HEK293 (cell line): Measurements from ENCODE around the gene GABPB1.

Source experiments
- CTCF ChIA-PET: fragments of 350-600 bp; formaldehyde crosslinking; extraction: SDS; loops from one replicate; lab custom pipeline; 2021; ENCODE audit warnings: antibody characterized with exemption; lab: Yijun Ruan, JAX
- POLR2A ChIA-PET: fragments of 300-600 bp; formaldehyde crosslinking; extraction: SDS; loops from one replicate; lab custom pipeline; 2020; ENCODE audit warnings: antibody characterized with exemption, inconsistent platforms; lab: Yijun Ruan, JAX
- H3K27ac ChIP-seq: fragments of 200-500 bp; sonication (Bioruptor generic); 2 replicates; pipeline ENCODE4 v1.5.1; 2014; ENCODE audit warnings: low read depth, low read length, control low read depth, inconsistent platforms; ENCODE audit errors: extremely low read depth
- H3K36me3 ChIP-seq, 2 experiments: fragments of 200-500 bp in 1 of 2; sonication (Bioruptor generic) in 1 of 2; 1 replicate in 1 of 2; 2 replicates in 1 of 2; pipeline ENCODE4 v1.5.1; 2014 to 2017; ENCODE audit warnings: inconsistent platforms in 2 of 2, low read length in 2 of 2; ENCODE audit not compliant: control insufficient read depth in 2 of 2, insufficient read depth in 1 of 2
- H3K4me1 ChIP-seq: fragments of 200-500 bp; sonication (Bioruptor generic); 2 replicates; pipeline ENCODE4 v1.5.1; 2014; ENCODE audit warnings: mild to moderate bottlenecking, low read length, inconsistent platforms; ENCODE audit not compliant: control insufficient read depth, insufficient read depth
- H3K4me3 ChIP-seq: 2 replicates; pipeline ENCODE4 v1.5.1; 2011; ENCODE audit warnings: low read depth, mild to moderate bottlenecking, control low read depth, low read length, moderate library complexity
- H3K9me3 ChIP-seq: fragments of 200-500 bp; sonication (Bioruptor generic); 2 replicates; pipeline ENCODE4 v1.5.1; 2014; ENCODE audit warnings: low read depth, low read length, inconsistent platforms; ENCODE audit not compliant: control insufficient read depth, insufficient read depth
- BCL6B ChIP-seq: fragments of 450-650 bp; formaldehyde crosslinking; IDR thresholded peaks from 2 replicates; pipeline ENCODE4 v1.5.1; 2017; ENCODE audit warnings: missing biosample characterization, missing genetic modification characterization
- CTCF ChIP-seq: fragments of 450-650 bp; formaldehyde crosslinking; IDR thresholded peaks from 2 replicates; pipeline ENCODE4 v1.5.1; 2016; ENCODE audit warnings: missing biosample characterization, missing genetic modification characterization
- MZF1 ChIP-seq: fragments of 450-650 bp; formaldehyde crosslinking; IDR thresholded peaks from 2 replicates; pipeline ENCODE4 v1.5.1; 2017; ENCODE audit warnings: missing biosample characterization, missing genetic modification characterization, borderline replicate concordance
- PATZ1 ChIP-seq: fragments of 450-650 bp; formaldehyde crosslinking; IDR thresholded peaks from 2 replicates; pipeline ENCODE4 v1.5.1; 2016; ENCODE audit warnings: missing biosample characterization, missing genetic modification characterization
- SP2 ChIP-seq: fragments of 450-650 bp; formaldehyde crosslinking; IDR thresholded peaks from 2 replicates; pipeline ENCODE4 v1.5.1; 2016; ENCODE audit warnings: missing biosample characterization, missing genetic modification characterization
- ZNF157 ChIP-seq: fragments of 450-650 bp; formaldehyde crosslinking; IDR thresholded peaks from 2 replicates; pipeline ENCODE4 v1.5.1; 2016; ENCODE audit warnings: missing biosample characterization, missing genetic modification characterization
- ZNF16 ChIP-seq: fragments of 450-650 bp; formaldehyde crosslinking; IDR thresholded peaks from 2 replicates; pipeline ENCODE4 v1.5.1; 2016; ENCODE audit warnings: low read depth, missing biosample characterization, missing genetic modification characterization
- ZNF174 ChIP-seq: fragments of 450-650 bp; formaldehyde crosslinking; IDR thresholded peaks from 2 replicates; pipeline ENCODE4 v1.5.0; 2017; ENCODE audit warnings: missing biosample characterization, mild to moderate bottlenecking, missing genetic modification characterization
- ZNF184 ChIP-seq: fragments of 450-650 bp; IDR thresholded peaks from 2 replicates; pipeline ENCODE4 v1.5.1; 2018; ENCODE audit warnings: missing biosample characterization, mild to moderate bottlenecking, missing genetic modification characterization
- ZNF24 ChIP-seq: fragments of 450-650 bp; formaldehyde crosslinking; IDR thresholded peaks from 2 replicates; pipeline ENCODE4 v1.5.1; 2016; ENCODE audit warnings: missing biosample characterization, missing genetic modification characterization
- ZNF510 ChIP-seq: fragments of 450-650 bp; formaldehyde crosslinking; IDR thresholded peaks from 2 replicates; pipeline ENCODE4 v1.5.1; 2018; ENCODE audit warnings: mild to moderate bottlenecking, missing genetic modification characterization, missing biosample characterization; ENCODE audit not compliant: insufficient replicate concordance
- ZNF529 ChIP-seq: fragments of 450-650 bp; formaldehyde crosslinking; IDR thresholded peaks from 2 replicates; pipeline ENCODE4 v1.5.1; 2017; ENCODE audit warnings: missing genetic modification characterization, missing biosample characterization; ENCODE audit not compliant: insufficient replicate concordance
- ZNF530 ChIP-seq: fragments of 450-650 bp; formaldehyde crosslinking; IDR thresholded peaks from 2 replicates; pipeline ENCODE4 v1.5.1; 2016; ENCODE audit warnings: low read depth, missing biosample characterization, missing genetic modification characterization
- ZNF610 ChIP-seq: fragments of 450-650 bp; formaldehyde crosslinking; IDR thresholded peaks from 2 replicates; pipeline ENCODE4 v1.5.1; 2016; ENCODE audit warnings: missing biosample characterization, missing genetic modification characterization, borderline replicate concordance
- ZNF639 ChIP-seq: fragments of 450-650 bp; formaldehyde crosslinking; IDR thresholded peaks from 2 replicates; pipeline ENCODE4 v1.5.1; 2016; ENCODE audit warnings: missing biosample characterization, missing genetic modification characterization
- ZNF654 ChIP-seq: fragments of 450-650 bp; formaldehyde crosslinking; IDR thresholded peaks from 2 replicates; pipeline ENCODE4 v1.5.1; 2016; ENCODE audit warnings: low read depth, missing biosample characterization, missing genetic modification characterization
- ZNF660 ChIP-seq: fragments of 450-650 bp; IDR thresholded peaks from 2 replicates; pipeline ENCODE4 v1.5.1; 2018; ENCODE audit warnings: missing biosample characterization, mild to moderate bottlenecking, missing genetic modification characterization
- ZNF776 ChIP-seq: fragments of 450-650 bp; formaldehyde crosslinking; IDR thresholded peaks from 2 replicates; pipeline ENCODE4 v1.5.0; 2017; ENCODE audit warnings: missing biosample characterization, missing genetic modification characterization, borderline replicate concordance
- ZSCAN30 ChIP-seq: fragments of 450-650 bp; IDR thresholded peaks from 2 replicates; pipeline ENCODE4 v1.5.1; 2018; ENCODE audit warnings: missing biosample characterization, mild to moderate bottlenecking, missing genetic modification characterization, moderate library complexity
- ZSCAN4 ChIP-seq: fragments of 450-650 bp; formaldehyde crosslinking; IDR thresholded peaks from 2 replicates; pipeline ENCODE4 v1.5.1; 2017; ENCODE audit warnings: missing biosample characterization, missing genetic modification characterization
- TF ChIP-seq, protein P1 (sequence below): fragments of 450-650 bp; formaldehyde crosslinking; IDR thresholded peaks from 2 replicates; pipeline ENCODE4 v1.5.1; 2016; ENCODE audit warnings: missing biosample characterization, missing genetic modification characterization
- TF ChIP-seq, protein P2 (sequence below): fragments of 450-650 bp; formaldehyde crosslinking; IDR thresholded peaks from 2 replicates; pipeline ENCODE4 v1.5.1; 2016; ENCODE audit warnings: missing biosample characterization, missing genetic modification characterization

GABPB1 gene

GRCh38 chr15:50275091-50275490 is 79.9 kb downstream of the GABPB1 start:
- CTCF ChIA-PET: no interaction called here
- H3K4me1 ChIP-seq: no peaks in the 10 kb centered on the region
- POLR2A ChIA-PET: no interaction called here
- H3K4me3 ChIP-seq: no peak overlapping the region
- no peaks in the 10 kb centered on the region; a peak in 1 of 3 replicates for H3K36me3 ChIP-seq
- H3K9me3 ChIP-seq: no peaks in the 10 kb centered on the region
- TF ChIP-seq ZNF776 (tag by site-specific recombination) (no peak), ZNF174 (tag by site-specific recombination) (no peak), ZSCAN30 (tag by site-specific recombination) (no peak), ZNF660 (tag by site-specific recombination) (no peak), BCL6B (tag by site-specific recombination) (no peak), ZNF530 (tag by site-specific recombination) (no peak), ZNF157 (tag by site-specific recombination) (no peak), PATZ1 (tag by site-specific recombination) (no peak), ZNF654 (tag by site-specific recombination) (no peak)
- TF ChIP-seq, protein P1, sequence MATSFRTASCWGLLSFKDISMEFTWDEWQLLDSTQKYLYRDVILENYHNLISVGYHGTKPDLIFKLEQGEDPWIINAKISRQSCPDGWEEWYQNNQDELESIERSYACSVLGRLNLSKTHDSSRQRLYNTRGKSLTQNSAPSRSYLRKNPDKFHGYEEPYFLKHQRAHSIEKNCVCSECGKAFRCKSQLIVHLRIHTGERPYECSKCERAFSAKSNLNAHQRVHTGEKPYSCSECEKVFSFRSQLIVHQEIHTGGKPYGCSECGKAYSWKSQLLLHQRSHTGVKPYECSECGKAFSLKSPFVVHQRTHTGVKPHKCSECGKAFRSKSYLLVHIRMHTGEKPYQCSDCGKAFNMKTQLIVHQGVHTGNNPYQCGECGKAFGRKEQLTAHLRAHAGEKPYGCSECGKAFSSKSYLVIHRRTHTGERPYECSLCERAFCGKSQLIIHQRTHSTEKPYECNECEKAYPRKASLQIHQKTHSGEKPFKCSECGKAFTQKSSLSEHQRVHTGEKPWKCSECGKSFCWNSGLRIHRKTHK (tag by site-specific recombination): no peak
- TF ChIP-seq, protein P2, sequence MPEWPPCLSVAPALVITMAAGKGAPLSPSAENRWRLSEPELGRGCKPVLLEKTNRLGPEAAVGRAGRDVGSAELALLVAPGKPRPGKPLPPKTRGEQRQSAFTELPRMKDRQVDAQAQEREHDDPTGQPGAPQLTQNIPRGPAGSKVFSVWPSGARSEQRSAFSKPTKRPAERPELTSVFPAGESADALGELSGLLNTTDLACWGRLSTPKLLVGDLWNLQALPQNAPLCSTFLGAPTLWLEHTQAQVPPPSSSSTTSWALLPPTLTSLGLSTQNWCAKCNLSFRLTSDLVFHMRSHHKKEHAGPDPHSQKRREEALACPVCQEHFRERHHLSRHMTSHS (tag by site-specific recombination): no peak
- H3K27ac ChIP-seq: no peak overlapping the region

DNA sequence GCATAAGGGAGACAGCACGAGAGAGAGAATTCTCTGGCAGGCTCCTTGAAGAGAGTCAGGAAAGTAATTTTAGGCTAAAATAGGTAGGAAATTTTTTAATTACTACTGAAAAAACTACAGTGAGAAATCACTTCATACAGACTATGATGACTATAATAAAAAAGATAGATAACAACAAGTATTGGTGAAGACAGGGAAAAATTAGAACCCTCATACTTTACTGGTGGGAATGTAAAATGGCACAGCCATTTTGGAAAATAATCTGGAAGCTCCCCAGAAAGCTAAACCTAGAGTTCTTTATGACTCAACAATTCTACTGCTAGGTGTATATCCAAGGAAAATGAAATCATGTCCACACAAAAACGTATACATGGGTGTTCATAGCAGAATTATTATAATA is 87.4 kb downstream of the GABPB1 start:
- no peak overlapping the region for H3K27ac ChIP-seq
- no peaks in the 10 kb centered on the region for H3K4me1 ChIP-seq
- ChIA-PET CTCF (no interaction called here), POLR2A (no interaction called here)
- no peak overlapping the region for H3K4me3 ChIP-seq
- H3K9me3 ChIP-seq: no peaks in the 10 kb centered on the region
- no peaks in the 10 kb centered on the region for H3K36me3 ChIP-seq
- TF ChIP-seq ZNF654 (tag by site-specific recombination): no peak
- TF ChIP-seq SP2 (tag by site-specific recombination): no peak
- TF ChIP-seq ZNF529: no peak
- peak; percentile 91 for TF ChIP-seq ZNF184 (tag by site-specific recombination)

GRCh38 chr15:50265620-50266019 is 89.4 kb downstream of the GABPB1 start, which contains the start of gene HDC:
Gene HDC (minus strand): TSS chr15:50265726. CDS start chr15:50265623, 103 bp downstream.
- TF ChIP-seq MZF1 (tag by site-specific recombination) (no peak), ZNF639 (tag by site-specific recombination) (no peak), ZNF510 (tag by site-specific recombination) (no peak), ZNF184 (tag by site-specific recombination) (no peak), CTCF (tag by site-specific recombination) (no peak), ZSCAN4 (tag by site-specific recombination) (no peak), ZNF16 (tag by site-specific recombination) (no peak), ZNF24 (tag by site-specific recombination) (no peak), ZNF610 (no peak)
- CTCF ChIA-PET: no interaction called here

More at GRCh38 chr15:50265620-50266019, 89.4 kb downstream of the GABPB1 start, which contains the start of gene HDC:
- H3K27ac ChIP-seq: no peak within 1 kb of the TSS
- no peak within 1 kb of the TSS for H3K4me3 ChIP-seq
- no peaks in the 10 kb centered on the region for H3K9me3 ChIP-seq
- no peaks in the 10 kb centered on the region for H3K36me3 ChIP-seq
- POLR2A ChIA-PET: no interaction called here
- H3K4me1 ChIP-seq: no peaks in the 10 kb centered on the region
